Measurements from ENCODE around the gene SHISAL2A. TPM values are rescaled to one million over a fixed set of nuclear protein-coding genes. Genes with fewer than 3 reads are reported as not detected.

SHISAL2A gene
- total RNA-seq, 2 experiments from 2014 or later = 9.9 to 11.0 TPM

DNA sequence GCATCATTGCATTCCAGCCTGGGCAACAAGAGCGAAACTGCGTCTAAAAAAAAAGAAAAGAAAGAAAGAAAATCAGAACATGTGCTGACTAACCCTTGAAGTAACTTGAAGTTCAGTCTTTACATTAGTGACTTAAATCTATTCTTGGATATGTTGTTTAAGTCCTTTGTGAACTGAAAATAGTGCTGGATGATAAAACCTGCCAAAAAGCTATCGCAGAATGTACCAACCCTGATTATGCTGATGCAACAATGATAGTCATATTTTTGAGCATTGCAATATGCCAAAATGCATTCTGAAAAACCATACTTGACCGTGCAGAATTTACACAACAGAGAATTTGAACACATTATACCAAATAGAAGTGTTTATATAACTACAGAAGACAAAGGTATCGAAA lies 30.7 kb downstream of the SHISAL2A start:
- Mint-ChIP-seq H3K9me3 (no peaks in the 10 kb centered on the region), H3K27ac (no peak overlapping the region), H3K4me3 (no peak overlapping the region), H3K4me1 (ENCODE audit: low read depth) (peaks cover 17% of the 10 kb centered on the region), H3K27me3 (no peaks in the 10 kb centered on the region), H3K36me3 (peaks cover 4% of the 10 kb centered on the region)
- ChIA-PET CTCF (no interaction called here), POLR2A (no interaction called here)
- intact Hi-C loops (cut with micrococcal nuclease) = no loop called here
- DNase-seq = no peak

DNA sequence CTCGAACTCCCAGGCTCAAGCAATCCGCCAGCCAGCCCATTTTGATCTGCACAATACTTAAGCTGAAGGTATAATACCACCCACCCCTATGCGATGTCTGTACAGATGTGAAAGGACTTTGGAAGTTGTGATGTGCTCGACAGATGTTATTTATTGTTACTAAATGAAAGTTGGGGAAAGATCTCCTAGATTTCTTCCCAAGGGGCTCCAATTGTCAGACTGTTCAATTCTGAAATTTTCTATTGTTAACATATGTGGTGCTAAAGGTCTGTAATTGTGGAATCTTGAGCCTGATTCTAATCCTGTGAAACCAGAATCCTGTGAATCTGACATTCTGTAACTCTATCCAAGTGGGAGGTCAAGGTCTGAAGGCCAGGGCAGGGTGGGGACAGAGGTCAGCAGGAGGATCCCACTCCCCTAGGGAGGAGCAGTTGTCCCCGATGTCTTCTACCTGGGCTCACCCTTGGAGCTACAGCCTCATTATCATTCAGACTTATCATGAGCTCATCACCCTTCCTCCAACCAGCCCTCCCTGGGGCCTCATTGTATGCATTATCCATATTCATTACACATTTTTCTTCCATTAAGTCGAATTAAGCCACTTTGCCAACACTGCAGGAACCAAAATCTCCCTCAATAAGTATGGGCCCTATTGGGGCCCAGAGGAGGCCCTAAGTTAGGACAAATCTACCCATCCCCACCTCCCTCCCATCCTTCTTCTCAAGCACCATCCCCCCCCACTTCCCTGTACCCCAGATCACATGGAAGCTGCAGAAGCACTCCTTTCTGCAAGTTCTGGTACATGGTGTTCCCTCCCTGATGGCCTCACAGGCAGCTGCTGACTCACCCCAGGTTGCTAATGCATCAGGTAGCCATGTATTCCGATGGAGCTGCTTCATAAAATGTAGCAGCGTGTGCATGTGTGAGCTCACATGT lies 32.3 kb downstream of the SHISAL2A start:
- no peak overlapping the region for H3K27ac Mint-ChIP-seq
- POLR2A ChIA-PET = no interaction called here
- no peak for DNase-seq

DNA sequence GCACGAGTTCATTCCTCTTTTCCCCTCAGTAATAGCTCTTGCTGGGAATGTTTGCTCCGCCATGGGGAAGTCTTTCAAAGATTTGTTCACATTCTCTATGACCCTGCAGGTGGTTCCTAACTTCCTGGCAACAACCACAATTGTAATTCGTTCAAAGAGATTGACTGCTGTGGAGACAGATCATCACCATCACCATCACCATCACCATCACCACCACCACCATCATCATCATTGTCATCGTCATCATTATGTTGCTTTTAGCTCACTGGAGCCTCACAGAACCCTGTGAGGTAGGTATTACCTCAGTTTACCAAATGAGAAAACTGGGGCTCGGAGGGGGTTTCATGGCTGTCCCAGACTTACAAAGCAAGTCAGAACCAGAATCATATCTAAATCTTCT lies 34.3 kb downstream of the SHISAL2A start:
- H3K9me3 Mint-ChIP-seq = no peaks in the 10 kb centered on the region
- H3K27me3 Mint-ChIP-seq = no peaks in the 10 kb centered on the region
- H3K36me3 Mint-ChIP-seq = peaks cover 4% of the 10 kb centered on the region
- peaks cover 4% of the 10 kb centered on the region for H3K4me1 Mint-ChIP-seq (ENCODE audit: low read depth)
- no peak overlapping the region for H3K4me3 Mint-ChIP-seq
- intact Hi-C loops (cut with micrococcal nuclease) = no loop called here
- DNase-seq = no peak
- POLR2A ChIA-PET = no interaction called here
- no peak overlapping the region for H3K27ac Mint-ChIP-seq
- CTCF ChIA-PET = interaction anchor here (0.7 to 1.7 kb wide), 4 partner anchors 19 to 263 kb away, joined by 3 to 6 read pairs (median 4); partner anchors contain the start of genes ORC1 and PRPF38A

More for the DNA sequence above, 32.3 kb downstream of the SHISAL2A start:
- Mint-ChIP-seq H3K4me3 (no peak overlapping the region), H3K9me3 (no peaks in the 10 kb centered on the region), H3K36me3 (peaks cover 4% of the 10 kb centered on the region), H3K4me1 (ENCODE audit: low read depth) (peaks cover 4% of the 10 kb centered on the region), H3K27me3 (no peaks in the 10 kb centered on the region)
- intact Hi-C loops (cut with micrococcal nuclease) = no loop called here
- CTCF ChIA-PET = interaction anchor here (0.6 to 1.7 kb wide), 4 partner anchors 162 to 262 kb away, joined by 3 to 6 read pairs (median 4); partner anchors contain the start of genes ORC1 and PRPF38A

DNA sequence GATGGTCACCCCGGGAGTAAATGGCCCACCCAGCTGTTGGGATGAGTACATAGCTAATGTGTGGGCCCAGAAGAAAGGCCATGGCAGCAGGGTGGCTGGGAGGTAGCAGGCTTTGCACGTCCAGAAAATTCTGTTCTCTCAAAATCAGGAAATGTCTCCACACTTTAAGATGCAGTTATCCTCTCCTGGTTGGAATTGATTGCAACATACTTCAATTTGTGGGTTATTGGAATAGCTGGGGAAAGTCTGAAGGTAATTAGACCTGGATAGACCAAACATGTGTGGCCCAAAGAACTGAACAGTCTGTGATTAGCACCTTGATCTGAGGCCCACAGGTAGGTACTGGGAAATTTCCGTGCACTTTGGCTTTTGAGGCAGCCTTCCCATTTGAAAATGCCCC lies 35.0 kb downstream of the SHISAL2A start:
- intact Hi-C loops (cut with micrococcal nuclease) = no loop called here
- Mint-ChIP-seq H3K9me3 (no peaks in the 10 kb centered on the region), H3K27me3 (no peaks in the 10 kb centered on the region), H3K27ac (no peak overlapping the region), H3K4me1 (ENCODE audit: low read depth) (peaks cover 4% of the 10 kb centered on the region), H3K36me3 (peaks cover 4% of the 10 kb centered on the region), H3K4me3 (no peak overlapping the region)
- CTCF ChIA-PET = interaction anchor here (0.6 to 1.7 kb wide), 3 partner anchors 18 to 244 kb away, joined by 3 to 7 read pairs (median 3); no protein-coding TSS in a partner anchor
- POLR2A ChIA-PET = no interaction called here
- DNase-seq = no peak

DNA sequence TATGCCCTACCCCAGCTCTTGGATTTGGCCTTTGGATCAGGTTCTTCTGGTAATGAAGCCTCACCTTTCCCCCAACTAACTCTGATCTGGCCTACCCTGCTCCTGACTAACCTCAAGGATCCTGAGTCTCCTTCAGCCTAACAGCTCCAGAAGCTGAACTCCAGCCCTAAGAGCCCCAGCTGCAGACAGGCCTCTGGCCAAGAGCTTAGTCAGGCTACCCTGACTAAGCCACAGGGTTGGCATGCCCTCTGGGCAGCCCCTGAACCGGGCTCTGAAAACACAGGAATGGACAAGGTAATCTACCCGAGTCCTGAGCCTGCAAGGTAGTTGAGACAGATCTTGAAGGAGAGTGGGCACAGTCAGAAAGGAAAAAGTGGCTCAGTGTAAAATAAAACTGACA lies 35.7 kb downstream of the SHISAL2A start:
- Mint-ChIP-seq H3K4me1 (ENCODE audit: low read depth) (peaks cover 4% of the 10 kb centered on the region), H3K9me3 (no peaks in the 10 kb centered on the region), H3K36me3 (peaks cover 4% of the 10 kb centered on the region), H3K4me3 (no peak overlapping the region), H3K27ac (no peak overlapping the region), H3K27me3 (no peaks in the 10 kb centered on the region)
- DNase-seq = no peak
- ChIA-PET POLR2A (no interaction called here), CTCF (interaction anchor here (0.6 to 1.7 kb wide), 3 partner anchors 17 to 601 kb away, joined by 3 to 7 read pairs (median 4); no protein-coding TSS in a partner anchor)
- intact Hi-C loops (cut with micrococcal nuclease) = no loop called here

DNA sequence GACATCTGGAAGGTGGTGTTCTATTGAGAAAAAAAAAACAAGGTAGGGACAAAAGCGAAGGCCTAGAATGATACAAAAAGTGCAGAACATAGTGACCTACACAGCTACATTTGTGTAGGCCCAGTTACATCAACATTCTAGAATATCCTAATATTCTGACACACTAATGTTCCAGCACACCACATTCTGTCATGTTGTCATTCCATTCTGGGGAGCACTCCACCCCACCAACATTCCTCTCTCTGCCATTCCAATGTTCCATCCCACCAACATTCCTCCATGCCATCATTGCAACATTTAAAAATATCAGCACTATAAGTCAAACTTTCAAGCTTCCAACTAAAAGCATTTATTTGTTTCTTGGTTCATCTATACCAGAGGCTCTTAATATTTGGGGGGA lies 36.7 kb downstream of the SHISAL2A start:
- no peak overlapping the region for H3K4me3 Mint-ChIP-seq
- no peak overlapping the region for H3K27ac Mint-ChIP-seq
- DNase-seq = no peak
- ChIA-PET POLR2A (no interaction called here), CTCF (interaction anchor here (0.7 to 1.7 kb wide), 2 partner anchors 16 to 602 kb away, joined by 4 to 7 read pairs; no protein-coding TSS in a partner anchor)
- H3K9me3 Mint-ChIP-seq = no peaks in the 10 kb centered on the region
- peaks cover 3% of the 10 kb centered on the region for H3K36me3 Mint-ChIP-seq
- intact Hi-C loops (cut with micrococcal nuclease) = no loop called here
- peaks cover 11% of the 10 kb centered on the region for H3K4me1 Mint-ChIP-seq (ENCODE audit: low read depth)
- no peaks in the 10 kb centered on the region for H3K27me3 Mint-ChIP-seq

DNA sequence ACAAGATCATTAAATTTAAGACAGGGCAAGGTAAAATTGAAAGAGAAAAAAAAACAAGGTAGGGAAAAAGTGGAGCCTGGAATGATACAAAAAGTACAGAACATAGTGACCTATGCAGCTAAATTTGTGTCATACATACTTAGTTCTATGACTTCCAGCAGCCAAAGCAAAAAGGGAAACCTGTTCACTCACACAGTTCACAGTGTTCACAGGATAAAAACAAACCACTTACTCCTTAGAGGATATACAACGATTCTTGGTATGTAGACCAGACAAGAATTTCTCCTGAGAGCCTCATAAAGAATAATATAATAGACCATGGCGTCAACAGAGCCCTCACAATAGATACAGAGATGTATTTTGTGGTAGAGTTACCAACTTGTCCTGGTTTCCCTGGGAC lies 37.6 kb downstream of the SHISAL2A start:
- H3K27me3 Mint-ChIP-seq = no peaks in the 10 kb centered on the region
- no peaks in the 10 kb centered on the region for H3K9me3 Mint-ChIP-seq
- H3K36me3 Mint-ChIP-seq = peaks cover 3% of the 10 kb centered on the region
- peaks cover 13% of the 10 kb centered on the region for H3K4me1 Mint-ChIP-seq (ENCODE audit: low read depth)
- H3K27ac Mint-ChIP-seq = no peak overlapping the region
- ChIA-PET CTCF (interaction anchor here (1.3 kb wide), 1 partner anchor 15 kb away, joined by 3 read pairs; no protein-coding TSS in a partner anchor), POLR2A (no interaction called here)
- DNase-seq = no peak
- intact Hi-C loops (cut with micrococcal nuclease) = no loop called here
- no peak overlapping the region for H3K4me3 Mint-ChIP-seq

DNA sequence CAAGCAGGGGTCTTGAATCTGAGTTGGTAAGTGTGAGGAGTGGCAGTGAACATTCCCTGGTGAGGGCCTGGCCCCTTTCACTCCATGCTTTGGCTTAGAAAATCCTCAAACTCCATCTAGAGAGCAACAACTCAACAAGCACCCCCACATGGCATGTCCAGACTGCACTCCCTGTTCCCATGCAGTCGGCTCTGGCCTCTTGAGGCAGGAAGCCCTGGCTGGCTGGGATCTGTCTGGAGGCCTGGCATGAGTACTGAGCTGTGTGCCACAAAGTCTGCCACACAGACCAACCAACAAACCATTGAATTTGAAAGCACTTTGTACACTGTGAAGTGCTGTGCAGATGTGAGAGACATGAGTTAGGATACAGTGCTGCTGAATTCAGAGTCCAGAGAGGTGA lies 40.0 kb downstream of the SHISAL2A start:
- Mint-ChIP-seq H3K36me3 (peaks cover 3% of the 10 kb centered on the region), H3K27ac (no peak overlapping the region), H3K4me1 (ENCODE audit: low read depth) (peaks cover 9% of the 10 kb centered on the region), H3K27me3 (no peaks in the 10 kb centered on the region), H3K4me3 (no peak overlapping the region), H3K9me3 (no peaks in the 10 kb centered on the region)
- ChIA-PET CTCF (no interaction called here), POLR2A (no interaction called here)
- intact Hi-C loops (cut with micrococcal nuclease) = no loop called here
- DNase-seq = no peak

DNA sequence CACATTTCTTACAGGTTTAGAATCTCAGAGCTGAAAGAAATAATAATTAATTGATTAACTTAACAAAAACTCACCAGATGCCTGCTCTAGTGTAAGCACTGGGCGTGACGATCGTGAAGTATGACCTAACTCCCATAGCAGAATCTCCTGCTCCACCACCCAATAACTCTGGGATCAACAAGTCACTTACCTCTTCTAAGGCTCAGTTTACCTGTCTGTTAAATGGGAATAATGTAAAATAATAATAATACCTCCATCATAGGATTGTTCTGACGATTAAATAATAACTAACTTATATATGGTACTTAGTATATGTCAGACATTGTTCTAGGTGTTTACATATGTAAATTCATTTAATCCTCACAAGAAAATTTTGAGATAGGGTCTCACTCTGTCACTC lies 40.5 kb downstream of the SHISAL2A start:
- Mint-ChIP-seq H3K36me3 (peaks cover 3% of the 10 kb centered on the region), H3K4me1 (ENCODE audit: low read depth) (peaks cover 9% of the 10 kb centered on the region), H3K27ac (no peak overlapping the region), H3K4me3 (no peak overlapping the region), H3K9me3 (no peaks in the 10 kb centered on the region), H3K27me3 (no peaks in the 10 kb centered on the region)
- intact Hi-C loops (cut with micrococcal nuclease) = no loop called here
- no peak for DNase-seq
- ChIA-PET POLR2A (no interaction called here), CTCF (no interaction called here)

DNA sequence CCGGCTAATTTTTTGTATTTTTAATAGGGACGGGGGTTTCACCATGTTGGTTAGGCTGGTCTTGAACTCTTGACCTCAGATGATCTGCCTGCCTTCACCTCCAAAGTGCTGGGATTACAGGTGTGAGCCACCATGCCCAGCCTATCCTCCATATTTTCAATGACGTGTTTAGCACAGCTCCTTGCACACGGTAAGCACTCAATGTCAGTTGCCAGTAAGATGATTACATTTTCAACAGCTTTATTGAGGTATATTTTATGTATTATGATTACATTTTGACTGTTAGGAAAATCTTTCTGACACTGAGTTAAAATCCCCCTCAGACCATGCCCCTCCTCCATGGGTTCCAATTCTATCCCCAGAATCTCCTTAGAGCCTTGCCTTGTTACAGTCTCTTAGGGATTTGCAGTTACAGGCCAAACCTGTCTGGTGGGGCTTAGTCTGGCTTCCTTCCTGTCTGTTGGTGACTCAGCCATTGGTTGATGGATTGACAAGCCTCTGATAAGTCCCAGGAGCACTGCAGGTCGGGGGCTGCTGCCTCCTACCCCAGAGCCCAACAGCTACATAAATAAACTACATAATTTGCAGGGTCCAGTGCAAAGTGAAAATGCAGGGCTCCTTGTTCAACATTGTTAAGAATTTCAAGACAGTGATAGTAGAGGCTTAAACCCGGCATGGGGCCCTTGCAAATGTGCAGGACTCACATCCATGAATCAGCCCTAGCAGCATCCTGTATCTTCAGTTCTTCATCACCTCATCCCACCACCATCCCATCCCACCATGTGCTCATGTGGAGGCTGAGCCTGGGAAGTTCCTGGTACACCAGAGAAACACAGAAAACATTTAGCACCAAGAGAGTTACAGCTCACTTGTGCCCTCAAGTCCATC lies 41.8 kb downstream of the SHISAL2A start:
- Mint-ChIP-seq H3K27ac (no peak overlapping the region), H3K36me3 (no peaks in the 10 kb centered on the region), H3K4me1 (ENCODE audit: low read depth) (peaks cover 9% of the 10 kb centered on the region), H3K4me3 (no peak overlapping the region), H3K9me3 (no peaks in the 10 kb centered on the region), H3K27me3 (no peaks in the 10 kb centered on the region)
- CTCF ChIA-PET = interaction anchor here (1.5 kb wide), 1 partner anchor 11 kb away, joined by 7 read pairs; no protein-coding TSS in a partner anchor
- POLR2A ChIA-PET = no interaction called here
- intact Hi-C loops (cut with micrococcal nuclease) = no loop called here
- DNase-seq = no peak

DNA sequence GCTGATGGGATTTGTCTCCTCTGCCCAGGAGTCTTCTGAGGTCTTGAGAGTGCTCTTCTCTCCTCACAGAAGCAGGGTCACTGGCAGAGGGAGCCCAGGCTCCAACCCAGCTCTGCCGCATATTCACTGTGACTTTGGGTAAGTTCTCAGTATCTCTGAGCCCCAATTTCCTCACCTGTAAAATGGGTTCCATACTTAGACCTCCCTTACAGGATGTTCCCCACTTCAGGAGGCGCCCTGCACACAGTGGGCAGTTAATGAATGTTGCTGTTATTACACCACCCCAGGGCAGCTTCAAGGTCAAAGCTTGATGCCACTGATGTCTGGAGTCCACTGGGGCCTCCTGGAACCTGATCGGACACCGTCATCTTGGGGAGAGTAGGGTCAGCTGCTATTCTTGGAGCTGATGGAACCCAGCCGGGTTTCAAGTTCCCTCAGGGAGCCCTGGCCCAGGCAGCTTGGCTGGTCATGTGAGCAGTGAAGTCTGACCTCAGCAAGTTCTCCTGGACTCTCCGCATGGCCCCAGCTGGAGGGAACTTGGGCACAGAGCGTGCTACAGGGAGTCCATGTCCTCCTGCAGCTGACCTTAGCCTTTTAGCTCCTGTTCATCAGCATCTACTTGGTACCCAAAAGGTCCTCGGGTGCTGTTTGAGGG lies 43.4 kb downstream of the SHISAL2A start:
- intact Hi-C loops (cut with micrococcal nuclease) = no loop called here
- H3K9me3 Mint-ChIP-seq = no peaks in the 10 kb centered on the region
- H3K27ac Mint-ChIP-seq = no peak overlapping the region
- no peak overlapping the region for H3K4me3 Mint-ChIP-seq
- peaks cover 9% of the 10 kb centered on the region for H3K4me1 Mint-ChIP-seq (ENCODE audit: low read depth)
- H3K36me3 Mint-ChIP-seq = no peaks in the 10 kb centered on the region
- no peak for DNase-seq
- ChIA-PET POLR2A (no interaction called here), CTCF (interaction anchor here (1.4 kb wide), 1 partner anchor 11 kb away, joined by 5 read pairs; no protein-coding TSS in a partner anchor)
- H3K27me3 Mint-ChIP-seq = no peaks in the 10 kb centered on the region

Data from activated CD4-positive, alpha-beta memory T cell treated with anti-CD3 and anti-CD28 coated beads for 36 hours (primary cell).